Measurements from ENCODE around the gene FCER1A. TPM values are rescaled to one million over a fixed set of nuclear protein-coding genes. Genes with fewer than 3 reads are reported as not detected.
"Not testable (repeated sequence)": the region's sequence is repeated elsewhere in the genome, so short reads cannot be mapped to it uniquely, and the experiment has no call there.

FCER1A gene
- polyA plus RNA-seq, 3 donors: 0.26 to 0.92 (median 0.34) TPM

- DNase-seq (ENCODE audit: extremely low read depth in 1 of 11, low read depth in 9 of 11, low spot score in 4 of 11): no peak
Measured at GRCh38 chr1:159341736-159342135, 39.6 kb downstream of the FCER1A start.

GRCh38 chr1:159342761-159343425 lies 40.8 kb downstream of the FCER1A start:
- DNase-seq (ENCODE audit: extremely low read depth in 1 of 11, low read depth in 9 of 11, low spot score in 4 of 11): no peak

GRCh38 chr1:159349374-159349773 lies 47.2 kb downstream of the FCER1A start:
- DNase-seq (ENCODE audit: extremely low read depth in 1 of 11, low read depth in 9 of 11, low spot score in 4 of 11): not testable (repeated sequence)

GRCh38 chr1:159352436-159352835 lies 50.3 kb downstream of the FCER1A start:
- no peak for DNase-seq (ENCODE audit: extremely low read depth in 1 of 11, low read depth in 9 of 11, low spot score in 4 of 11)

Other genes starting within 250 kb of the FCER1A start
- under 1 TPM in 1 of 3 donors, not detected in 2; 0.32 TPM for gene AIM2, start 225.6 kb upstream of the FCER1A start, polyA plus RNA-seq (ENCODE audit: insufficient read length in 3 of 3)
- gene CADM3, start 130.7 kb upstream of the FCER1A start, polyA plus RNA-seq (ENCODE audit: insufficient read length in 3 of 3): under 1 TPM; 0.09 to 0.36 (median 0.21) TPM
- under 1 TPM; 0.36 to 0.60 (median 0.44) TPM for gene ACKR1, start 97.5 kb upstream of the FCER1A start, polyA plus RNA-seq (ENCODE audit: insufficient read length in 3 of 3)
- gene OR10J4, start 129.9 kb downstream of the FCER1A start, polyA plus RNA-seq (ENCODE audit: insufficient read length in 3 of 3): not detected
- gene OR10J1, start 137.4 kb downstream of the FCER1A start, polyA plus RNA-seq (ENCODE audit: insufficient read length in 3 of 3): under 1 TPM in 2 of 3 donors, not detected in 1; 0.04 to 0.08 TPM
- not detected for gene OR10J5, start 233.7 kb downstream of the FCER1A start, polyA plus RNA-seq (ENCODE audit: insufficient read length in 3 of 3)

Measured in renal cortex interstitium (tissue), 11 donors.